ENCODE data around the gene TIMM29. TPM values are rescaled to one million over a fixed set of nuclear protein-coding genes. Genes with fewer than 3 reads are reported as not detected.

TIMM29 gene
- total and polyA plus RNA-seq, 2 of the 13 experiments (the other 11 are each of a cell fraction or from before 2014, with no cell fraction given): 7.1 to 33.8 TPM

- BruUV-seq (replicated peaks): no TSS peak
- peak; percentile 52 for TF ChIP-seq AGO2 (optimal IDR thresholded peaks at IDR 0.05; ENCODE audit: low read depth, low read length)
- TF ChIP-seq ZNF777 (CRISPR knock-in tag; IDR thresholded peaks at IDR 0.05): no peak
- TF ChIP-seq AGO1 (IDR thresholded peaks at IDR 0.05; ENCODE audit: low read depth, low read length, poor library complexity, severe bottlenecking): peak; percentile 26
- TF ChIP-seq ZNF430 (CRISPR knock-in tag; IDR thresholded peaks at IDR 0.05): no peak
- peak; percentile 26; the same call in 1 of the 2 replicates for TF ChIP-seq POLR2G (IDR thresholded peaks at IDR 0.05; ENCODE audit: low read depth, low read length)
- TF ChIP-seq JDP2 (CRISPR knock-in tag; IDR thresholded peaks at IDR 0.05; ENCODE audit: borderline replicate concordance): no peak
- Histone ChIP-seq H3K4me2 (ENCODE audit: low read depth, low read length) (no peak overlapping the region), H3K9me3 (ENCODE audit: low read length) (no peaks in the 10 kb centered on the region), H3K79me2 (ENCODE audit: insufficient read depth, low read length) (no peaks in the 10 kb centered on the region), H3K4me3 (replicated peaks in 1 of 3; ENCODE audit: insufficient read depth in 1 of 3, low read depth in 2 of 3, low read length in 3 of 3) (no peak overlapping the region), H3K27ac (ENCODE audit: extremely low read length, insufficient read depth, low read length) (no peak overlapping the region), H2AFZ (ENCODE audit: low read length) (no peak overlapping the region), H3K4me1 (ENCODE audit: insufficient read depth, low read length) (no peaks in the 10 kb centered on the region), H3K27me3 (ENCODE audit: control insufficient read depth in 1 of 2, insufficient read depth in 2 of 2, low read length in 2 of 2) (no peaks in the 10 kb centered on the region), H4K20me1 (ENCODE audit: insufficient read depth, low read length) (no peaks in the 10 kb centered on the region), H3K36me3 (replicated peaks in 1 of 2; ENCODE audit: control insufficient read depth in 1 of 2, insufficient read depth in 2 of 2, low read length in 2 of 2) (peaks cover 31 to 45% of the 10 kb centered on the region in 2 experiments; a peak in 4 of 5 replicates), H3K9ac (ENCODE audit: insufficient read depth, low read depth, low read length) (no peak overlapping the region)
- FAIRE-seq (no peak), DNase-seq (ENCODE audit: low spot score) (no peak), ATAC-seq (peak; percentile 3; the same call in 2 of the 3 replicates)
- intact Hi-C loops (cut with micrococcal nuclease; ENCODE audit: unreplicated experiment) (loop anchor here (10.0 kb wide), 1 partner anchor 47 kb away; the partner anchor contains the start of gene CARM1), in situ Hi-C loops (cut with HindIII; ENCODE audit: extremely low pct_ligation_motif_present, low pct_unique_long_range_greater_than_20kb) (no loop called here)
- POLR2A ChIA-PET: no interaction called here
- CTCF ChIA-PET (ENCODE audit: low intra/inter-chr PET ratio, low total read pairs): no interaction called here
- 96% methylated on average over 28 of the region's 43 CpGs for WGBS (ENCODE audit: low lambda C conversion rate)
These were observed 7.3 kb upstream of the TIMM29 start for GRCh38 chr19:10921199-10921909.

- H3K79me2 ChIP-seq (ENCODE audit: insufficient read depth, low read length): no peaks in the 10 kb centered on the region
- H3K9ac ChIP-seq (ENCODE audit: insufficient read depth, low read depth, low read length): no peak overlapping the region
- H3K27ac ChIP-seq (ENCODE audit: extremely low read length, insufficient read depth, low read length): no peak overlapping the region
- H4K20me1 ChIP-seq (ENCODE audit: insufficient read depth, low read length): no peaks in the 10 kb centered on the region
- no peak overlapping the region for H3K4me2 ChIP-seq (ENCODE audit: low read depth, low read length)
- DNase-seq (ENCODE audit: low spot score): no peak
- 98% methylated on average over 33 of the region's 33 CpGs for WGBS (ENCODE audit: low lambda C conversion rate)
- in situ Hi-C loops (cut with HindIII; ENCODE audit: extremely low pct_ligation_motif_present, low pct_unique_long_range_greater_than_20kb): no loop called here
- ChIA-PET CTCF (ENCODE audit: low intra/inter-chr PET ratio, low total read pairs) (no interaction called here), POLR2A (no interaction called here)
- intact Hi-C loops (cut with micrococcal nuclease; ENCODE audit: unreplicated experiment): loop anchor here (10.0 kb wide), 1 partner anchor 47 kb away; the partner anchor contains the start of gene CARM1
- TSS peak; percentile 34 for BruUV-seq (replicated peaks)
- H3K4me3 ChIP-seq (replicated peaks in 1 of 3; ENCODE audit: insufficient read depth in 1 of 3, low read depth in 2 of 3, low read length in 3 of 3): no peak overlapping the region
- H3K4me1 ChIP-seq (ENCODE audit: insufficient read depth, low read length): peaks cover 3% of the 10 kb centered on the region
- no peaks in the 10 kb centered on the region for H3K27me3 ChIP-seq (ENCODE audit: control insufficient read depth in 1 of 2, insufficient read depth in 2 of 2, low read length in 2 of 2)
- no peak overlapping the region for H2AFZ ChIP-seq (ENCODE audit: low read length)
- peak; percentile 9; the same call in 2 of the 3 replicates for ATAC-seq
- no peaks in the 10 kb centered on the region for H3K9me3 ChIP-seq (ENCODE audit: low read length)
- H3K36me3 ChIP-seq (replicated peaks in 1 of 2; ENCODE audit: control insufficient read depth in 1 of 2, insufficient read depth in 2 of 2, low read length in 2 of 2): peaks cover 30 to 40% of the 10 kb centered on the region in 2 experiments; a peak in 4 of 5 replicates
- FAIRE-seq: no peak
- TF ChIP-seq ZNF501 (CRISPR knock-in tag; IDR thresholded peaks at IDR 0.05): no peak
- TF ChIP-seq IRX3 (CRISPR knock-in tag; IDR thresholded peaks at IDR 0.05; ENCODE audit: borderline replicate concordance, low read depth): no peak
- no peak for TF ChIP-seq AHR (CRISPR knock-in tag; IDR thresholded peaks at IDR 0.05)
- peak; percentile 80 for TF ChIP-seq RBM22 (optimal IDR thresholded peaks at IDR 0.05; ENCODE audit: low read length)
- TF ChIP-seq POLR2AphosphoS2 (IDR thresholded peaks at IDR 0.05; ENCODE audit: low read depth, low read length): no peak
- no peak for TF ChIP-seq CBX1 (IDR thresholded peaks at IDR 0.05; ENCODE audit: low read depth)
- TF ChIP-seq ZIK1 (CRISPR knock-in tag; IDR thresholded peaks at IDR 0.05; ENCODE audit: borderline replicate concordance, low read depth): no peak
- TF ChIP-seq ZBTB37 (CRISPR knock-in tag; IDR thresholded peaks at IDR 0.05): no peak
- no peak for TF ChIP-seq ELF1 (CRISPR knock-in tag; IDR thresholded peaks at IDR 0.05)
- no peak for TF ChIP-seq RBM39 (IDR thresholded peaks at IDR 0.05; ENCODE audit: low read depth, low read length, poor library complexity, severe bottlenecking)
- TF ChIP-seq WIZ (CRISPR knock-in tag; IDR thresholded peaks at IDR 0.05): no peak
These were observed 6.5 kb upstream of the TIMM29 start for GRCh38 chr19:10921910-10922637.

Measured in HepG2 (cell line).